GM18861 (cell line): ENCODE measurements around the gene TMPRSS3.

ENCODE experiments used
- ATAC-seq: cut with Tn5 transposase; IDR thresholded peaks from one replicate; pipeline ENCODE4 v1.9.1; 2021; ENCODE audit not compliant: unreplicated experiment

Gene TMPRSS3

GRCh38 chr21:42390193-42390592 lies 5.7 kb downstream of the TMPRSS3 start:
- ATAC-seq: no peak

- ATAC-seq: no peak
Measured at GRCh38 chr21:42389449-42389835, 6.4 kb downstream of the TMPRSS3 start.

- no peak for ATAC-seq
Measured at GRCh38 chr21:42388740-42389448, 7.0 kb downstream of the TMPRSS3 start.

- ATAC-seq: no peak
Measured at GRCh38 chr21:42387843-42388340, 8.0 kb downstream of the TMPRSS3 start.

- no peak for ATAC-seq
Measured at GRCh38 chr21:42387164-42387563, 8.7 kb downstream of the TMPRSS3 start.

GRCh38 chr21:42386034-42386591 lies 9.7 kb downstream of the TMPRSS3 start:
- no peak for ATAC-seq

GRCh38 chr21:42385619-42386018 lies 10.2 kb downstream of the TMPRSS3 start:
- ATAC-seq: no peak

- no peak for ATAC-seq
Measured at GRCh38 chr21:42384989-42385388, 10.9 kb downstream of the TMPRSS3 start.

GRCh38 chr21:42384156-42384945 lies 11.5 kb downstream of the TMPRSS3 start:
- ATAC-seq: no peak

- no peak for ATAC-seq
Measured at GRCh38 chr21:42383331-42383730, 12.5 kb downstream of the TMPRSS3 start.

GRCh38 chr21:42382915-42383314 lies 12.9 kb downstream of the TMPRSS3 start:
- ATAC-seq: no peak

- no peak for ATAC-seq
Measured at GRCh38 chr21:42381347-42381984, 14.4 kb downstream of the TMPRSS3 start.

- ATAC-seq: no peak
Measured at GRCh38 chr21:42379426-42380215, 16.2 kb downstream of the TMPRSS3 start.

- no peak for ATAC-seq
Measured at GRCh38 chr21:42378418-42378817, 17.4 kb downstream of the TMPRSS3 start.

GRCh38 chr21:42377951-42378340 lies 17.9 kb downstream of the TMPRSS3 start:
- ATAC-seq: no peak

GRCh38 chr21:42377211-42377950 lies 18.5 kb downstream of the TMPRSS3 start:
- no peak for ATAC-seq

- no peak for ATAC-seq
Measured at GRCh38 chr21:42376338-42376982, 19.4 kb downstream of the TMPRSS3 start.

GRCh38 chr21:42375966-42376337 lies 19.9 kb downstream of the TMPRSS3 start:
- no peak for ATAC-seq

- no peak for ATAC-seq
Measured at GRCh38 chr21:42375506-42375905, 20.3 kb downstream of the TMPRSS3 start.
